Liver (tissue), 3 donors: ENCODE data around the gene GUCA1C.

ENCODE experiments used
- CTCF ChIP-seq: fragments of 150-350 bp; IDR thresholded peaks from 2 replicates; pipeline ENCODE4 v1.5.1; 2017; ENCODE audit warnings: improper control_type of control experiment, low read depth, low read length; ENCODE audit not compliant: missing input control
- EGR1 ChIP-seq, 2 donors: IDR thresholded peaks; 2 replicates each; pipeline ENCODE4 v1.6.1; 2016 to 2018; ENCODE audit warnings: antibody characterized with exemption in 2 of 2, low read depth in 2 of 2
- REST ChIP-seq: IDR thresholded peaks from 2 replicates; pipeline ENCODE4 v1.6.1; 2016; ENCODE audit warnings: antibody characterized with exemption, mild to moderate bottlenecking
- SP1 ChIP-seq: IDR thresholded peaks from 2 replicates; pipeline ENCODE4 v1.6.1; 2018; ENCODE audit warnings: antibody characterized with exemption, mild to moderate bottlenecking
- TAF1 ChIP-seq: conservative IDR thresholded peaks from 2 replicates; pipeline ENCODE4 v1.6.1; 2016; ENCODE audit warnings: antibody characterized with exemption, mild to moderate bottlenecking
- donor health status: healthy.
- donor health status: healthy.

GRCh38 chr3:108862865-108863798, 90.5 kb downstream of the GUCA1C start:
- TF ChIP-seq CTCF (no peak), REST (no peak), EGR1 (IDR thresholded peaks at IDR 0.05; ENCODE audit: low read depth in 2 of 2) (no peak), TAF1 (no peak), SP1 (no peak)
